Thyroid gland (tissue), 4 donors: ENCODE data around the gene ARNT2.

Experiments
- POLR2A ChIP-seq, 2 donors: fragments of 450-650 bp; IDR thresholded peaks; one replicate each; pipeline ENCODE4 v1.6.1; 2017; ENCODE audit warnings: antibody characterized with exemption in 2 of 2, mild to moderate bottlenecking in 2 of 2, moderate library complexity in 1 of 2
- TF ChIP-seq, protein P1 (sequence below), 6 experiments: fragments of 200-600 bp in 3 of 6; fragments of 450-650 bp in 3 of 6; sonication (generic) in 3 of 6; IDR thresholded peaks; one replicate each; pipeline ENCODE4 v1.5.1; 2016 to 2019; ENCODE audit warnings: antibody characterized with exemption in 6 of 6, mild to moderate bottlenecking in 2 of 6, inconsistent platforms in 1 of 6, moderate library complexity in 1 of 6

DNA sequence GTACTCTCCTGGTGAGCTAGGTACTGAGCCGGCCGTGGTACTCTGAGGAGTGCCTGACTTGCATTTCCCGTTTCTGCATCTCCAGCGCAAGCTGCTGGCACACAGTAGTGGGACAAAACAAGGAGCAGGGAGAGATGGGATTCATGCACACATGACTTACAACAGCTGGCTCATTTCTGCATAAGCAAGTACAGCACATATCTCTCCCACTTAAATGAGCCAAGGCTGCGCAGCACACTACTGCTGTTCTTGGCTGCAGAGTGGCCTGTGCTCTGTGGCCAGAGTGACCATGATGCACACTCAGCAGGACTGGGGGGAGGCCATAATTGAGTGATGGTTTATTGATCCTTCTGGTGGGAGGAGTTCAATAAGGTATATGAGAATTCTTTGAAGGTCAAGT, 231.8 kb downstream of the ARNT2 start:
- TF ChIP-seq, protein P1, sequence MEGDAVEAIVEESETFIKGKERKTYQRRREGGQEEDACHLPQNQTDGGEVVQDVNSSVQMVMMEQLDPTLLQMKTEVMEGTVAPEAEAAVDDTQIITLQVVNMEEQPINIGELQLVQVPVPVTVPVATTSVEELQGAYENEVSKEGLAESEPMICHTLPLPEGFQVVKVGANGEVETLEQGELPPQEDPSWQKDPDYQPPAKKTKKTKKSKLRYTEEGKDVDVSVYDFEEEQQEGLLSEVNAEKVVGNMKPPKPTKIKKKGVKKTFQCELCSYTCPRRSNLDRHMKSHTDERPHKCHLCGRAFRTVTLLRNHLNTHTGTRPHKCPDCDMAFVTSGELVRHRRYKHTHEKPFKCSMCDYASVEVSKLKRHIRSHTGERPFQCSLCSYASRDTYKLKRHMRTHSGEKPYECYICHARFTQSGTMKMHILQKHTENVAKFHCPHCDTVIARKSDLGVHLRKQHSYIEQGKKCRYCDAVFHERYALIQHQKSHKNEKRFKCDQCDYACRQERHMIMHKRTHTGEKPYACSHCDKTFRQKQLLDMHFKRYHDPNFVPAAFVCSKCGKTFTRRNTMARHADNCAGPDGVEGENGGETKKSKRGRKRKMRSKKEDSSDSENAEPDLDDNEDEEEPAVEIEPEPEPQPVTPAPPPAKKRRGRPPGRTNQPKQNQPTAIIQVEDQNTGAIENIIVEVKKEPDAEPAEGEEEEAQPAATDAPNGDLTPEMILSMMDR (IDR thresholded peaks at IDR 0.05), result no peak
- TF ChIP-seq POLR2A (IDR thresholded peaks at IDR 0.05), result no peak
